H1 (cell line): Measurements from ENCODE around the gene LCORL. TPM values are rescaled to one million over a fixed set of nuclear protein-coding genes. Genes with fewer than 3 reads are reported as not detected.

ENCODE experiments used
- CTCF ChIA-PET: fragments of 300-600 bp; sonication (Branson Sonifier 250); formaldehyde crosslinking; loops from one replicate; lab custom pipeline; 2021; ENCODE audit not compliant: partially characterized antibody; lab: Charles Lee
- POLR2A ChIA-PET: fragments of 300-600 bp; sonication (Branson Sonifier 250); formaldehyde crosslinking; loops from one replicate; lab custom pipeline; 2021; ENCODE audit warnings: inconsistent platforms; ENCODE audit not compliant: partially characterized antibody; lab: Charles Lee
- DNase-seq, 2 experiments: peaks; one replicate each; pipeline versions ENCODE4 v3.0.0 to v3.0.0-alpha.2; 2010 to 2022; ENCODE audit warnings: low spot score in 2 of 2, low read depth in 1 of 2, mixed read lengths in 1 of 2
- FAIRE-seq: peaks from 2 replicates; lab custom pipeline; 2011; peaks lifted over from hg19 to GRCh38; lab: Jason Lieb, UNC
- H2AFZ ChIP-seq: 2 replicates; pipeline ENCODE4 v1.8.1; 2012; ENCODE audit warnings: low read length, inconsistent platforms
- H2AK5ac ChIP-seq: 2 replicates; pipeline ENCODE4 v1.6.1; 2013; ENCODE audit warnings: low read depth, low read length
- H2BK120ac ChIP-seq: replicated peaks from 2 replicates; pipeline ENCODE3; 2013; ENCODE audit warnings: low read depth, low read length, inconsistent platforms
- H2BK12ac ChIP-seq: 2 replicates; pipeline ENCODE4 v1.6.1; 2013; ENCODE audit warnings: low read depth, low read length
- H2BK15ac ChIP-seq: 2 replicates; pipeline ENCODE4 v1.6.1; 2013; ENCODE audit warnings: low read length
- H2BK20ac ChIP-seq: 2 replicates; pipeline ENCODE4 v1.6.1; 2013; ENCODE audit warnings: low read length
- H2BK5ac ChIP-seq: 2 replicates; pipeline ENCODE4 v1.6.1; 2013; ENCODE audit warnings: low read depth, low read length
- H3K14ac ChIP-seq: 2 replicates; pipeline ENCODE4 v1.6.1; 2013; ENCODE audit warnings: inconsistent platforms; ENCODE audit not compliant: insufficient read length
- H3K18ac ChIP-seq: 2 replicates; pipeline ENCODE4 v1.6.1; 2013; ENCODE audit warnings: low read length; ENCODE audit errors: extremely low read depth
- H3K23ac ChIP-seq: 2 replicates; pipeline ENCODE4 v1.6.1; 2013; ENCODE audit warnings: inconsistent platforms; ENCODE audit not compliant: insufficient read length
- H3K23me2 ChIP-seq: 2 replicates; pipeline ENCODE4 v1.6.1; 2013; ENCODE audit warnings: low read depth, low read length
- H3K27ac ChIP-seq: 2 replicates; pipeline ENCODE4 v1.6.1; 2011; ENCODE audit warnings: low read depth, low read length, inconsistent platforms
- H3K27me3 ChIP-seq, 4 experiments: replicated peaks in 1 of 4; 1 replicate in 1 of 4; 2 replicates in 3 of 4; pipeline versions ENCODE4 v1.6.1 to v1.8.1; 2011 to 2013; ENCODE audit warnings: low read length in 3 of 4, mild to moderate bottlenecking in 3 of 4, inconsistent platforms in 2 of 4, mixed read lengths in 2 of 4, moderate library complexity in 1 of 4; ENCODE audit not compliant: control insufficient read depth in 3 of 4, insufficient read depth in 3 of 4; ENCODE audit errors: extremely low read depth in 1 of 4
- H3K36me3 ChIP-seq, 4 experiments: 2 replicates each; pipeline versions ENCODE4 v1.6.1 to v1.8.1; 2011 to 2013; ENCODE audit warnings: mild to moderate bottlenecking in 4 of 4, low read length in 3 of 4, moderate library complexity in 2 of 4, control low read depth in 1 of 4, inconsistent platforms in 1 of 4; ENCODE audit not compliant: insufficient read depth in 4 of 4, control insufficient read depth in 2 of 4
- H3K4ac ChIP-seq: replicated peaks from 2 replicates; pipeline ENCODE3; 2013; ENCODE audit warnings: low read length, low read depth, mixed read lengths, inconsistent platforms; ENCODE audit not compliant: insufficient read length
- H3K4me1 ChIP-seq, 4 experiments: replicated peaks in 1 of 4; 1 replicate in 1 of 4; 2 replicates in 3 of 4; pipeline versions ENCODE4 v1.6.1 to v1.8.1; 2011 to 2013; ENCODE audit warnings: low read length in 3 of 4, inconsistent platforms in 2 of 4, mixed read lengths in 1 of 4; ENCODE audit not compliant: insufficient read depth in 4 of 4, control insufficient read depth in 3 of 4
- H3K4me2 ChIP-seq, 2 experiments: 2 replicates each; pipeline versions ENCODE4 v1.6.1 to v1.8.1; 2011 to 2013; ENCODE audit warnings: low read depth in 2 of 2, low read length in 2 of 2, control low read depth in 1 of 2, inconsistent platforms in 1 of 2, mild to moderate bottlenecking in 1 of 2; ENCODE audit not compliant: insufficient read depth in 1 of 2
- H3K4me3 ChIP-seq, 4 experiments: fragments of 200-600, 300-600 bp in 1 of 4; sonication (generic), shearing (Covaris generic), sonication (Bioruptor Twin) in 1 of 4; 2 replicates each; pipeline versions ENCODE4 v1.5.1 to v1.8.1; 2011 to 2016; ENCODE audit warnings: low read length in 4 of 4, low read depth in 3 of 4, control low read depth in 2 of 4, inconsistent platforms in 2 of 4, mild to moderate bottlenecking in 2 of 4, mixed read lengths in 1 of 4, moderate library complexity in 1 of 4; ENCODE audit not compliant: insufficient read depth in 2 of 4; ENCODE audit errors: extremely low read depth in 1 of 4
- H3K56ac ChIP-seq: replicated peaks from 2 replicates; pipeline ENCODE3; 2013; ENCODE audit warnings: low read depth, mild to moderate bottlenecking, mixed read lengths, low read length, inconsistent platforms; ENCODE audit not compliant: insufficient read length
- H3K79me1 ChIP-seq: 2 replicates; pipeline ENCODE4 v1.6.1; 2013; ENCODE audit warnings: low read depth, low read length, control low read depth
- H3K79me2 ChIP-seq, 2 experiments: 2 replicates each; pipeline versions ENCODE4 v1.6.1 to v1.8.1; 2012 to 2013; ENCODE audit warnings: low read length in 2 of 2, mild to moderate bottlenecking in 2 of 2, inconsistent platforms in 1 of 2; ENCODE audit not compliant: insufficient read depth in 2 of 2, control insufficient read depth in 1 of 2
- H3K9ac ChIP-seq, 4 experiments: replicated peaks in 1 of 4; 1 replicate in 1 of 4; 2 replicates in 3 of 4; pipeline versions ENCODE4 v1.6.1 to v1.8.1; 2011 to 2013; ENCODE audit warnings: low read depth in 3 of 4, low read length in 3 of 4, control low read depth in 2 of 4, mild to moderate bottlenecking in 2 of 4, moderate library complexity in 2 of 4, inconsistent platforms in 1 of 4; ENCODE audit errors: extremely low read depth in 1 of 4
- H3K9me3 ChIP-seq, 2 experiments: 2 replicates each; pipeline versions ENCODE4 v1.6.1 to v1.8.1; 2012 to 2013; ENCODE audit warnings: mild to moderate bottlenecking in 2 of 2, moderate library complexity in 2 of 2, control low read depth in 1 of 2, inconsistent platforms in 1 of 2, low read depth in 1 of 2, low read length in 1 of 2, mixed read lengths in 1 of 2; ENCODE audit not compliant: insufficient read depth in 2 of 2
- H4K20me1 ChIP-seq, 2 experiments: replicated peaks in 1 of 2; 2 replicates each; pipeline versions ENCODE3 to v1.8.1; 2011 to 2013; ENCODE audit warnings: inconsistent platforms in 2 of 2, low read length in 2 of 2, mild to moderate bottlenecking in 1 of 2; ENCODE audit not compliant: insufficient read depth in 2 of 2, control insufficient read depth in 1 of 2
- H4K5ac ChIP-seq: 2 replicates; pipeline ENCODE4 v1.6.1; 2013; ENCODE audit warnings: low read length, low read depth, mixed read lengths, inconsistent platforms; ENCODE audit not compliant: insufficient read length
- H4K8ac ChIP-seq: 2 replicates; pipeline ENCODE4 v1.8.0; 2013; ENCODE audit warnings: mild to moderate bottlenecking, moderate library complexity, low read length, inconsistent platforms; ENCODE audit not compliant: insufficient read depth; ENCODE audit errors: extremely low read depth
- H4K91ac ChIP-seq: replicated peaks from 2 replicates; pipeline ENCODE3; 2013; ENCODE audit warnings: low read length, mixed read lengths, inconsistent platforms; ENCODE audit not compliant: insufficient read length
- ASH2L ChIP-seq: fragments of 200-600, 300-600 bp; sonication (generic); IDR thresholded peaks from one replicate; pipeline ENCODE4 v1.7.1; 2017; ENCODE audit warnings: low read length
- GTF2F1 ChIP-seq: IDR thresholded peaks from 2 replicates; pipeline ENCODE4 v1.6.1; 2012; ENCODE audit warnings: low read depth, low read length, improper control_type of control experiment, borderline replicate concordance
- JUN ChIP-seq: IDR thresholded peaks from 2 replicates; pipeline ENCODE4 v1.6.1; 2011; ENCODE audit warnings: low read depth, mild to moderate bottlenecking, improper control_type of control experiment, low read length
- JUND ChIP-seq: IDR thresholded peaks from 2 replicates; pipeline ENCODE4 v1.6.1; 2011; ENCODE audit warnings: mild to moderate bottlenecking, improper control_type of control experiment, low read length
- KDM4A ChIP-seq: IDR thresholded peaks from one replicate; pipeline ENCODE4 v1.7.1; 2012; ENCODE audit warnings: low read depth, mild to moderate bottlenecking, moderate library complexity, low read length, inconsistent platforms; ENCODE audit not compliant: severe bottlenecking
- PHF8 ChIP-seq: fragments of 200-600 bp; sonication (generic); conservative IDR thresholded peaks from 2 replicates; pipeline ENCODE4 v1.7.1; 2012; ENCODE audit warnings: low read depth, mild to moderate bottlenecking, inconsistent platforms, low read length, moderate library complexity
- RNF2 ChIP-seq: fragments of 200-900, 300-1000 bp; sonication (generic); IDR thresholded peaks from 2 replicates; pipeline ENCODE4 v1.7.1; 2016; ENCODE audit warnings: borderline replicate concordance, low read depth, mild to moderate bottlenecking, antibody characterized with exemption, low read length; ENCODE audit not compliant: poor library complexity, severe bottlenecking; ENCODE audit errors: missing control alignments
- SAP30 ChIP-seq: fragments of 300-600 bp; sonication (generic); IDR thresholded peaks from 2 replicates; pipeline ENCODE4 v1.7.1; 2012; ENCODE audit warnings: low read length, moderate library complexity, mild to moderate bottlenecking, inconsistent platforms; ENCODE audit not compliant: insufficient read depth, insufficient replicate concordance
- SIRT6 ChIP-seq: IDR thresholded peaks from one replicate; pipeline ENCODE4 v1.7.1; 2012; ENCODE audit warnings: low read length, inconsistent platforms
- SIX5 ChIP-seq: IDR thresholded peaks from 2 replicates; pipeline ENCODE4 v1.6.1; 2011; ENCODE audit warnings: mild to moderate bottlenecking, low read depth, low read length
- SP2 ChIP-seq: IDR thresholded peaks from 2 replicates; pipeline ENCODE4 v1.6.1; 2012; ENCODE audit warnings: mild to moderate bottlenecking, low read length, inconsistent platforms
- TBP ChIP-seq: IDR thresholded peaks from 2 replicates; pipeline ENCODE4 v1.6.1; 2011; ENCODE audit warnings: low read depth, low read length, improper control_type of control experiment
- YY1 ChIP-seq: IDR thresholded peaks from 2 replicates; pipeline ENCODE4 v1.6.1; 2011; ENCODE audit warnings: low read depth, mild to moderate bottlenecking, low read length
- WGBS, 2 experiments: shearing (Covaris generic) in 1 of 2; methylation state at CpG; one replicate each; pipeline versions ENCODE4 v1.1.6 to v1.1.7; 2013 to 2015; ENCODE audit warnings: low lambda C conversion rate in 2 of 2, mixed read lengths in 2 of 2, inconsistent platforms in 1 of 2, low coverage in 1 of 2, missing lambda C conversion rate in 1 of 2; ENCODE audit not compliant: insufficient replicate concordance in 2 of 2, insufficient coverage in 1 of 2, insufficient read length in 1 of 2; ENCODE audit errors: extremely low coverage in 1 of 2, missing lambda C conversion rate in 1 of 2; 5-methylcytosine and 5-hydroxymethylcytosine counted together
- polyA plus RNA-seq, 7 experiments: library from polyadenylated mRNA; depleted of rRNA in 3 of 7; stranded (reverse) in 5 of 7; unstranded in 2 of 7; fragments of >200 nt in 5 of 7; fragments of 200-250 nt in 2 of 7; gene quantifications; 1 replicate in 5 of 7; 2 replicates in 1 of 7; 4 replicates in 1 of 7; pipeline versions ENCODE4 v1.2.1 to v1.2.3, GENCODE V29; 2011 to 2013; ENCODE audit warnings: missing spikeins in 2 of 7, mixed read lengths in 2 of 7
- total RNA-seq: library from RNA; stranded (reverse); fragmentation: NEBNext Ultra II Directional; extraction: Animal tissue kit (Norgen Biotek cat#: 25700); gene quantifications from 2 replicates; pipeline ENCODE4 v1.2.1, GENCODE V29; 2021

LCORL gene
- total and polyA plus RNA-seq, 2 of the 8 experiments (the other 6 are each of a cell fraction or from before 2014, with no cell fraction given): 2.2 to 19.2 TPM

DNA sequence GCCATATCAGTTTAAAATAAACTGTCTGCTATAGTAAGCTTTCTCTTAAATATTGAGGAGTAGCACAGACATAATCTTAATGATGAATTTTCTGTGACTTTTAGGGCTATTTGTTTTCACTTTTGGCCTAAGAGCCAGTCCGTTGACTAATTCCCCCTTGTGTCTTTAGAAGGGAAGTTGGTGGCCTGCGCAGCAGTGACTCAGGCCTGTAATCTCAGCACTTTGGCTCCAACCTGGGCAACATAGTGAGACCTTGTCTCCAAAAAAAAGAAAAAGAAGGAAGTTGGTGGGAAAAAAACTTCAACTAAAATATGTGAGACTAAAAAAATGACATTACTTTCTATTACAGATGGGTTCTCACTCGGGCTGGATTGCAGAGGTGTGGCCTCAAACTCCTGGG, 207.4 kb downstream of the LCORL start:
- Histone ChIP-seq H4K5ac (no peak overlapping the region), H2BK120ac (no peak overlapping the region), H2BK5ac (no peak overlapping the region), H3K14ac (no peak overlapping the region), H3K79me1 (no peaks in the 10 kb centered on the region), H3K4ac (no peak overlapping the region), H4K20me1 (peaks cover 1 to 5% of the 10 kb centered on the region in 2 experiments), H4K8ac (no peak overlapping the region), H2BK12ac (no peak overlapping the region), H3K56ac (no peak overlapping the region), H3K4me1 (peaks cover 0 to under 1% (median 0%) of the 10 kb centered on the region in 4 experiments; a peak in 1 of 7 replicates), H3K27me3 (no peaks in the 10 kb centered on the region), H3K36me3 (peaks cover 0 to 47% (median 19%) of the 10 kb centered on the region in 4 experiments), H3K27ac (no peak overlapping the region), H3K23me2 (peaks cover 3% of the 10 kb centered on the region; the same call in 1 of the 2 replicates), H2BK15ac (no peak overlapping the region), H4K91ac (no peak overlapping the region), H3K18ac (no peak overlapping the region), H3K4me2 (no peak overlapping the region), H3K79me2 (peaks cover 4 to 87% of the 10 kb centered on the region in 2 experiments; a peak in 3 of 4 replicates), H2BK20ac (no peak overlapping the region), H3K9me3 (no peaks in the 10 kb centered on the region), H3K23ac (no peak overlapping the region), H3K4me3 (no peak overlapping the region), H2AFZ (no peak overlapping the region), H2AK5ac (no peak overlapping the region), H3K9ac (no peak overlapping the region)
- POLR2A ChIA-PET: no interaction called here
- 97% methylated on average over 3 of the region's 3 CpGs; no CpG with 5 or more reads in 1 of the 2 experiments for WGBS, 2 experiments
- no peak for FAIRE-seq
- no peak for DNase-seq
- CTCF ChIA-PET: no interaction called here
- TF ChIP-seq PHF8: no peak
- TF ChIP-seq RNF2: no peak
- no peak for TF ChIP-seq JUND
- no peak for TF ChIP-seq SP2
- no peak for TF ChIP-seq YY1
- no peak for TF ChIP-seq GTF2F1
- TF ChIP-seq SIX5: no peak
- no peak for TF ChIP-seq TBP
- no peak for TF ChIP-seq SAP30
- no peak for TF ChIP-seq ASH2L
- no peak for TF ChIP-seq SIRT6
- no peak for TF ChIP-seq KDM4A
- no peak for TF ChIP-seq JUN
